ENCODE measurements around the gene SHTN1.

GRCh38 chr10:116848032-116848943, 156.7 kb downstream of the SHTN1 start:
- TF ChIP-seq, protein P1, sequence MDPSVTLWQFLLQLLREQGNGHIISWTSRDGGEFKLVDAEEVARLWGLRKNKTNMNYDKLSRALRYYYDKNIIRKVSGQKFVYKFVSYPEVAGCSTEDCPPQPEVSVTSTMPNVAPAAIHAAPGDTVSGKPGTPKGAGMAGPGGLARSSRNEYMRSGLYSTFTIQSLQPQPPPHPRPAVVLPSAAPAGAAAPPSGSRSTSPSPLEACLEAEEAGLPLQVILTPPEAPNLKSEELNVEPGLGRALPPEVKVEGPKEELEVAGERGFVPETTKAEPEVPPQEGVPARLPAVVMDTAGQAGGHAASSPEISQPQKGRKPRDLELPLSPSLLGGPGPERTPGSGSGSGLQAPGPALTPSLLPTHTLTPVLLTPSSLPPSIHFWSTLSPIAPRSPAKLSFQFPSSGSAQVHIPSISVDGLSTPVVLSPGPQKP (IDR thresholded peaks at IDR 0.05; ENCODE audit: borderline replicate concordance, low read depth, low read length): no peak
- no peak for TF ChIP-seq POLR2A (IDR thresholded peaks at IDR 0.05; ENCODE audit: low read depth, low read length)
- no peak for TF ChIP-seq CTCF (conservative IDR thresholded peaks at IDR 0.05; ENCODE audit: low read depth, low read length)
